Osteocyte (in vitro differentiated cells): ENCODE data around the gene EVPL. TPM values are rescaled to one million over a fixed set of nuclear protein-coding genes. Genes with fewer than 3 reads are reported as not detected.

Experiments used
- DNase-seq: peaks from one replicate; pipeline ENCODE4 v3.0.0; 2021; ENCODE audit warnings: mixed read lengths; ENCODE audit not compliant: unreplicated experiment; ENCODE audit errors: extremely low spot score
- H3K27ac Mint-ChIP-seq: one replicate; pipeline ENCODE4 v1.8.0; 2021; ENCODE audit warnings: mild to moderate bottlenecking, mixed read lengths; ENCODE audit not compliant: unreplicated experiment
- H3K27me3 Mint-ChIP-seq: one replicate; pipeline ENCODE4 v1.8.0; 2021; ENCODE audit warnings: mixed read lengths; ENCODE audit not compliant: unreplicated experiment
- H3K36me3 Mint-ChIP-seq: one replicate; pipeline ENCODE4 v1.8.0; 2021; ENCODE audit warnings: mixed read lengths; ENCODE audit not compliant: unreplicated experiment
- H3K4me1 Mint-ChIP-seq: one replicate; pipeline ENCODE4 v1.8.0; 2021; ENCODE audit warnings: mixed read lengths; ENCODE audit not compliant: unreplicated experiment
- H3K4me3 Mint-ChIP-seq: one replicate; pipeline ENCODE4 v1.8.0; 2021; ENCODE audit warnings: mild to moderate bottlenecking, moderate library complexity, mixed read lengths; ENCODE audit not compliant: unreplicated experiment
- H3K9me3 Mint-ChIP-seq: one replicate; pipeline ENCODE4 v1.8.0; 2021; ENCODE audit warnings: mixed read lengths; ENCODE audit not compliant: unreplicated experiment
- CTCF ChIP-seq: fragments of 200-600 bp; sonication (generic); IDR thresholded peaks from 2 replicates; pipeline ENCODE4 v1.5.0; 2021; ENCODE audit warnings: antibody characterized with exemption, mild to moderate bottlenecking, moderate library complexity
- total RNA-seq: library from RNA; stranded (reverse); gene quantifications from 2 replicates; pipeline ENCODE4 v1.2.1, GENCODE V29; 2021

The EVPL gene
- total RNA-seq, 1 donor from 2014 or later, result not detected

DNA sequence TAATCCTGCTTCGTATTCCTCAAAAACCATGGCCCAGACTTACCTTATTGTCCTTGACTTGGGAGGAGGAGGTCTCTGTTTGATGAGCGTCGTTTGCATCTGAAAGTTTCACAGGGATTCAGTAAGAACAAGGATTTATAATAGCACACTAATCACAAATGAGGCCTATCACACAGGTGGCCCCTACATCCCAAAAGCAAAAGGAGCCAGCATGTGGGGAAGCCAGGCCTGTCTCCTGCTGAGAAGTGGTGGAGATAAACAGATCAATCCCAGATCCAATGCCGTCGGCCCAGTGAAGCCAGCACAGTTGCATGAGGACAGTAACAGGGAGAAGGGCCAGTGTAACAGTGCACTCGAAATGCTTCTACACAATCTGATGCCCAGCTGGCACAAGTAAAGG lies 13.3 kb upstream of the EVPL start:
- no peak for TF ChIP-seq CTCF
- no peaks in the 10 kb centered on the region for H3K9me3 Mint-ChIP-seq
- H3K27me3 Mint-ChIP-seq, result no peaks in the 10 kb centered on the region
- DNase-seq, result no peak
- H3K4me1 Mint-ChIP-seq, result no peaks in the 10 kb centered on the region
- peaks cover 50% of the 10 kb centered on the region for H3K36me3 Mint-ChIP-seq
- no peak overlapping the region for H3K27ac Mint-ChIP-seq
- H3K4me3 Mint-ChIP-seq, result no peak overlapping the region

- H3K9me3 Mint-ChIP-seq, result no peaks in the 10 kb centered on the region
- no peak for DNase-seq
- H3K27me3 Mint-ChIP-seq, result no peaks in the 10 kb centered on the region
- H3K27ac Mint-ChIP-seq, result no peak overlapping the region
- peaks cover 38% of the 10 kb centered on the region for H3K36me3 Mint-ChIP-seq
- H3K4me1 Mint-ChIP-seq, result no peaks in the 10 kb centered on the region
- TF ChIP-seq CTCF, result no peak
- H3K4me3 Mint-ChIP-seq, result no peak overlapping the region
Observed at GRCh38 chr17:76039121-76039520, 12.0 kb upstream of the EVPL start.

GRCh38 chr17:76038050-76038449 lies 10.9 kb upstream of the EVPL start:
- TF ChIP-seq CTCF, result no peak
- DNase-seq, result no peak
- Mint-ChIP-seq H3K4me1 (no peaks in the 10 kb centered on the region), H3K4me3 (no peak overlapping the region), H3K36me3 (peaks cover 28% of the 10 kb centered on the region), H3K9me3 (no peaks in the 10 kb centered on the region), H3K27ac (peak overlapping the region; percentile 54), H3K27me3 (no peaks in the 10 kb centered on the region)

- Mint-ChIP-seq H3K27ac (no peak overlapping the region), H3K9me3 (no peaks in the 10 kb centered on the region), H3K4me1 (no peaks in the 10 kb centered on the region), H3K4me3 (no peak overlapping the region), H3K36me3 (peaks cover 26% of the 10 kb centered on the region), H3K27me3 (no peaks in the 10 kb centered on the region)
- DNase-seq, result no peak
- no peak for TF ChIP-seq CTCF
Observed at GRCh38 chr17:76036497-76037261, 9.6 kb upstream of the EVPL start.

DNA sequence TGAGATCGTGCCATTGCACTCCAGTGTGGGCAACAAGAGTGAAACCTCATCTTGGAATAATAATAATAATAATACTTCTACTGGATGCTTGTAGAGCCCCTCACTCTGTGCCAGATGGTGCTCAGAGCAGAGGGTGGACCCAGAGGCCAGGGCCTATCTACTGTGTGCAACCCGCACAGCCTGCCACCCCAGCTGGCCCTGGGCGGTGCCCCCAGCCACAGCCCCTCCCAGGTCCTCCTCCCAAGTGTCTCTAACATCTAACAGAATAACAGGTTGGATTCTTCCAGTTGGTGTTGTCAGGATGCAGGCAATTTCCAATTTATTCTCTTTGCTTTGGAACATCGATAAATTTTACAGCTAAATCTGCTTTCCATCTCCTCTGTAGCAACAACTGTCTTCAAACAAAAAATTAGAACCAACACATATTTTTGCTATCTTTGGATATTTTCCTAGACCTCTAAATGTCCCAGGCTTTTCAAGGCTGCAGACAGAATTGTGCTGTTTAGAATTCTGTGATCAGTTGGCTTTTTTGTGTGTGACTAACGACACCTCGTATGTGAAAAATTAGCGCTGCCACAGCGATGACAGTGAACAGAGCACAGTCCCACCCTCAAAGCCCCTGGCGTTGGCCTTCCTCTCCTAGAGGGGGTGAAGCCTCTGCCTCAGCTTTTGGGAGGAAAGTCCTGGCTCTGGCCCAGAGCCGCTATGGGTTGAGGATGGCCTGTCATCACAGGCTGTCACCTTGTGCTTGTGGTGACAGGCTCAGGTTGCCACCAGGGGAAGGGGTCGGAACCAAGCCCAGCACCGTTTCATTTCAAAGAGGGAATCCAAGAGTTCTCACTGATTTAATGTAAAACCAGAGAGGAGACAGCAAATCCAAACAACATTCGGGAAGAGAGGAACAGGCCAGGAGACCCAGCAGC lies 7.6 kb upstream of the EVPL start:
- Mint-ChIP-seq H3K27ac (no peak overlapping the region), H3K4me3 (no peak overlapping the region), H3K36me3 (peaks cover 18% of the 10 kb centered on the region), H3K27me3 (no peaks in the 10 kb centered on the region), H3K4me1 (peaks cover 5% of the 10 kb centered on the region), H3K9me3 (no peaks in the 10 kb centered on the region)
- no peak for DNase-seq
- TF ChIP-seq CTCF, result no peak
